Measurements from ENCODE around the gene ADAR.

- TF ChIP-seq POLR2AphosphoS5 (IDR thresholded peaks at IDR 0.05; ENCODE audit: insufficient read depth, low read depth, low read length) (no peak), CTCF (IDR thresholded peaks at IDR 0.05; ENCODE audit: extremely low read depth in 1 of 2, insufficient read depth in 1 of 2, low read depth in 1 of 2, low read length in 2 of 2) (no peak), MYC (IDR thresholded peaks at IDR 0.05; ENCODE audit: low read depth, low read length) (no peak), POLR2A (IDR thresholded peaks at IDR 0.05; ENCODE audit: low read depth, low read length) (no peak), EZH2 (IDR thresholded peaks at IDR 0.05; ENCODE audit: borderline replicate concordance, low read depth, low read length, severe bottlenecking) (no peak), MAX (IDR thresholded peaks at IDR 0.05; ENCODE audit: insufficient read depth, insufficient read length) (no peak), JUN (IDR thresholded peaks at IDR 0.05; ENCODE audit: borderline replicate concordance, insufficient read depth, insufficient read length, low read depth) (no peak)
Measured at GRCh38 chr1:154541231-154541630, 66.8 kb downstream of the ADAR start.

Data from endothelial cell of umbilical vein (primary cell).